A549 (cell line): Measurements from ENCODE around the gene CGREF1. TPM values are rescaled to one million over a fixed set of nuclear protein-coding genes. Genes with fewer than 3 reads are reported as not detected.

Experiments used
- ATAC-seq, 2 experiments: fragments of 200-7000 bp in 1 of 2; fragments of >200 bp in 1 of 2; cut with Nextera tagmentation in 1 of 2; cut with Tn5 transposase in 1 of 2; 3 replicates each; pipeline versions ENCODE4 v1.8.0 to v1.9.1; 2018 to 2020; ENCODE audit warnings: mild to moderate bottlenecking in 1 of 2, moderate library complexity in 1 of 2
- CTCF ChIA-PET: fragments of 300-600 bp; sonication (Branson Sonifier 250); formaldehyde crosslinking; extraction: SDS; loops from one replicate; lab custom pipeline; 2021; ENCODE audit warnings: antibody characterized with exemption, inconsistent platforms; lab: Yijun Ruan, JAX
- POLR2A ChIA-PET: fragments of 350-600 bp; formaldehyde crosslinking; extraction: SDS; loops from one replicate; lab custom pipeline; 2021; ENCODE audit warnings: antibody characterized with exemption, inconsistent platforms; lab: Yijun Ruan, JAX
- DNase-seq, 2 experiments: peaks; one replicate each; pipeline versions ENCODE4 v3.0.0 to v3.0.0-alpha.2; 2011 to 2016; ENCODE audit warnings: low read depth in 1 of 2, low spot score in 1 of 2
- FAIRE-seq: peaks from 2 replicates; lab custom pipeline; 2011; peaks lifted over from hg19 to GRCh38; lab: Jason Lieb, UNC
- H3K27ac ChIP-seq, 2 experiments: fragments of >200 bp; sonication (Bioruptor Twin); formaldehyde crosslinking; 3 replicates each; pipeline ENCODE4 v1.5.1; 2016 to 2017
- H3K4me1 ChIP-seq: fragments of >200 bp; sonication (Bioruptor Twin); formaldehyde crosslinking; 3 replicates; pipeline ENCODE4 v1.6.1; 2016
- H3K4me2 ChIP-seq: fragments of >200 bp; sonication (Bioruptor Twin); formaldehyde crosslinking; 3 replicates; pipeline ENCODE4 v1.6.1; 2016
- H3K4me3 ChIP-seq: fragments of >200 bp; sonication (Bioruptor Twin); formaldehyde crosslinking; 3 replicates; pipeline ENCODE4 v1.5.1; 2016
- H3K9me3 ChIP-seq: fragments of >200 bp; sonication (Bioruptor Twin); formaldehyde crosslinking; 3 replicates; pipeline ENCODE4 v1.6.1; 2016
- CBX2 ChIP-seq: fragments of 200-600 bp; sonication (generic); IDR thresholded peaks from 2 replicates; pipeline ENCODE4 v1.6.1; 2016; ENCODE audit warnings: low read depth, mild to moderate bottlenecking, borderline replicate concordance
- CBX8 ChIP-seq: fragments of 200-600 bp; sonication (generic); IDR thresholded peaks from 2 replicates; pipeline ENCODE4 v1.6.1; 2016
- EHF ChIP-seq: fragments of 250-450 bp; sonication (Bioruptor Pico); IDR thresholded peaks from 2 replicates; pipeline ENCODE4 v1.5.0; 2020; ENCODE audit warnings: mild to moderate bottlenecking
- EHMT2 ChIP-seq: fragments of 200-600 bp; sonication (generic); IDR thresholded peaks from 2 replicates; pipeline ENCODE4 v1.6.1; 2016; ENCODE audit warnings: antibody characterized with exemption, low read depth, mild to moderate bottlenecking, moderate library complexity
- FOSB ChIP-seq: fragments of 250-450 bp; sonication (Bioruptor Pico); IDR thresholded peaks from 2 replicates; pipeline ENCODE4 v1.5.0; 2020; ENCODE audit warnings: mild to moderate bottlenecking, moderate library complexity
- GATA3 ChIP-seq: IDR thresholded peaks from 2 replicates; pipeline ENCODE4 v1.6.1; 2012; ENCODE audit warnings: borderline replicate concordance
- HEYL ChIP-seq: fragments of 250-450 bp; sonication (Bioruptor Pico); IDR thresholded peaks from 2 replicates; pipeline ENCODE4 v1.8.0; 2021; ENCODE audit warnings: mild to moderate bottlenecking, moderate library complexity
- HOXA7 ChIP-seq: fragments of 250-450 bp; sonication (Bioruptor Pico); IDR thresholded peaks from 2 replicates; pipeline ENCODE4 v1.5.0; 2020; ENCODE audit warnings: mild to moderate bottlenecking, moderate library complexity
- HOXB13 ChIP-seq: fragments of 250-450 bp; sonication (Bioruptor Pico); IDR thresholded peaks from 2 replicates; pipeline ENCODE4 v1.5.0; 2020; ENCODE audit warnings: low read depth, mild to moderate bottlenecking, moderate library complexity
- HOXB5 ChIP-seq: fragments of 250-450 bp; sonication (Bioruptor Pico); IDR thresholded peaks from 2 replicates; pipeline ENCODE4 v1.5.0; 2020; ENCODE audit warnings: mild to moderate bottlenecking, moderate library complexity
- JUN ChIP-seq, 2 experiments: fragments of >200 bp; sonication (Bioruptor Twin); formaldehyde crosslinking; IDR thresholded peaks; 2 replicates in 1 of 2; 3 replicates in 1 of 2; pipeline ENCODE4 v1.6.1; 2016 to 2017
- MAFK ChIP-seq: fragments of 450-650 bp; IDR thresholded peaks from 2 replicates; pipeline ENCODE4 v1.6.1; 2014; ENCODE audit not compliant: partially characterized antibody
- NPAS2 ChIP-seq: fragments of 250-450 bp; sonication (Bioruptor Pico); IDR thresholded peaks from 2 replicates; pipeline ENCODE4 v1.8.0; 2022; ENCODE audit warnings: mild to moderate bottlenecking, moderate library complexity, borderline replicate concordance
- NR3C1 ChIP-seq: fragments of >200 bp; sonication (Bioruptor Twin); formaldehyde crosslinking; IDR thresholded peaks from 3 replicates; pipeline ENCODE4 v1.6.1; 2017
- RAD21 ChIP-seq, 2 experiments: fragments of >200 bp in 1 of 2; sonication (Bioruptor Twin) in 1 of 2; formaldehyde crosslinking in 1 of 2; IDR thresholded peaks in 1 of 2; conservative IDR thresholded peaks in 1 of 2; 2 replicates in 1 of 2; 3 replicates in 1 of 2; pipeline ENCODE4 v1.6.1; 2012 to 2018; ENCODE audit warnings: inconsistent platforms in 1 of 2
- RNF2 ChIP-seq: fragments of 200-600 bp; sonication (generic); IDR thresholded peaks from 2 replicates; pipeline ENCODE4 v1.6.1; 2016; ENCODE audit warnings: low read depth, mild to moderate bottlenecking, antibody characterized with exemption, moderate library complexity, borderline replicate concordance
- ZC3H11A ChIP-seq: fragments of 450-650 bp; IDR thresholded peaks from 2 replicates; pipeline ENCODE4 v1.6.1; 2014; ENCODE audit warnings: antibody characterized with exemption, mild to moderate bottlenecking
- ZSCAN20 ChIP-seq: fragments of 250-450 bp; sonication (Bioruptor Pico); IDR thresholded peaks from 2 replicates; pipeline ENCODE4 v1.8.0; 2022; ENCODE audit warnings: mild to moderate bottlenecking, moderate library complexity
- WGBS: methylation state at CpG from one replicate; pipeline ENCODE4 v1.1.6; 2017; ENCODE audit errors: missing lambda C conversion rate; 5-methylcytosine and 5-hydroxymethylcytosine counted together
- polyA plus RNA-seq, 4 experiments: library from polyadenylated mRNA; depleted of rRNA in 3 of 4; stranded (reverse); fragments of >200 nt; fragmentation: RNase III in 1 of 4; extraction: RNeasy Plus Mini Kit Qiagen cat#74134 plus additional on column Dnase treatment in 1 of 4; gene quantifications; 2 replicates in 3 of 4; 3 replicates in 1 of 4; pipeline ENCODE4 v1.2.3, GENCODE V29; 2011 to 2017
- TF ChIP-seq, protein P1 (sequence below): fragments of 450-650 bp; IDR thresholded peaks from 2 replicates; pipeline ENCODE4 v1.6.1; 2014; ENCODE audit warnings: antibody characterized with exemption
- TF ChIP-seq, protein P2 (sequence below): fragments of 150-350 bp; IDR thresholded peaks from 2 replicates; pipeline ENCODE4 v1.6.1; 2014; ENCODE audit warnings: low read depth, mild to moderate bottlenecking, low read length
- TF ChIP-seq, protein P3 (sequence below): IDR thresholded peaks from 2 replicates; pipeline ENCODE4 v1.6.1; 2012
- TF ChIP-seq, protein P4 (sequence below): fragments of 200-600 bp; sonication (generic); IDR thresholded peaks from 2 replicates; pipeline ENCODE4 v1.6.1; 2016; ENCODE audit warnings: antibody characterized with exemption, mild to moderate bottlenecking, moderate library complexity
- TF ChIP-seq, protein P5 (sequence below): fragments of >200 bp; sonication (Bioruptor Twin); formaldehyde crosslinking; IDR thresholded peaks from 2 replicates; pipeline ENCODE4 v1.6.1; 2016
- TF ChIP-seq, protein P6 (sequence below): fragments of 250-450 bp; sonication (Bioruptor Pico); IDR thresholded peaks from 2 replicates; pipeline ENCODE4 v1.5.0; 2020; ENCODE audit warnings: low read depth, mild to moderate bottlenecking, moderate library complexity

CGREF1 gene
- polyA plus RNA-seq, 2 of the 4 experiments (the other 2 are of a cell fraction), result 5.1 to 5.8 TPM

- no peak for FAIRE-seq
- H3K9me3 ChIP-seq, result no peaks in the 10 kb centered on the region
- POLR2A ChIA-PET, result no interaction called here
- no peak for ATAC-seq
- no peak for DNase-seq
- TF ChIP-seq NR3C1, result no peak
- TF ChIP-seq MAFK, result no peak
- no peak for TF ChIP-seq EHMT2
- TF ChIP-seq CBX2, result no peak
- TF ChIP-seq, all 56 proteins: peak for 0
- Histone ChIP-seq H3K27ac (no peak overlapping the region), H3K4me3 (no peak overlapping the region), H3K4me1 (peaks cover 11% of the 10 kb centered on the region), H3K4me2 (no peak overlapping the region)
- CTCF ChIA-PET, result interaction anchor here (0.6 to 3.4 kb wide), 11 partner anchors 8 to 172 kb away, joined by 3 to 25 read pairs (median 9); partner anchors contain the start of genes ABHD1 and CGREF1
- WGBS, result 79% methylated on average over 11 of the region's 11 CpGs
Measured at GRCh38 chr2:27131429-27131828, 12.5 kb upstream of the CGREF1 start.

GRCh38 chr2:27130396-27130795 lies 11.5 kb upstream of the CGREF1 start:
- no peaks in the 10 kb centered on the region for H3K9me3 ChIP-seq
- TF ChIP-seq, protein P1, sequence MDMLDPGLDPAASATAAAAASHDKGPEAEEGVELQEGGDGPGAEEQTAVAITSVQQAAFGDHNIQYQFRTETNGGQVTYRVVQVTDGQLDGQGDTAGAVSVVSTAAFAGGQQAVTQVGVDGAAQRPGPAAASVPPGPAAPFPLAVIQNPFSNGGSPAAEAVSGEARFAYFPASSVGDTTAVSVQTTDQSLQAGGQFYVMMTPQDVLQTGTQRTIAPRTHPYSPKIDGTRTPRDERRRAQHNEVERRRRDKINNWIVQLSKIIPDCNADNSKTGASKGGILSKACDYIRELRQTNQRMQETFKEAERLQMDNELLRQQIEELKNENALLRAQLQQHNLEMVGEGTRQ, result no peak
- TF ChIP-seq CBX8 (no peak), RNF2 (no peak), HOXA7 (no peak), ZC3H11A (no peak), JUN (IDR thresholded peaks at IDR 0.05) (no peak), GATA3 (no peak), ZSCAN20 (CRISPR knock-in tag) (no peak), EHF (no peak), FOSB (no peak), HOXB13 (CRISPR knock-in tag) (no peak), HOXB5 (no peak), HEYL (CRISPR knock-in tag) (no peak), RAD21 (conservative IDR thresholded peaks at IDR 0.05 in 1 of 2, IDR thresholded peaks at IDR 0.05 in 1 of 2) (no peak), NPAS2 (CRISPR knock-in tag) (no peak)
- TF ChIP-seq, protein P2, sequence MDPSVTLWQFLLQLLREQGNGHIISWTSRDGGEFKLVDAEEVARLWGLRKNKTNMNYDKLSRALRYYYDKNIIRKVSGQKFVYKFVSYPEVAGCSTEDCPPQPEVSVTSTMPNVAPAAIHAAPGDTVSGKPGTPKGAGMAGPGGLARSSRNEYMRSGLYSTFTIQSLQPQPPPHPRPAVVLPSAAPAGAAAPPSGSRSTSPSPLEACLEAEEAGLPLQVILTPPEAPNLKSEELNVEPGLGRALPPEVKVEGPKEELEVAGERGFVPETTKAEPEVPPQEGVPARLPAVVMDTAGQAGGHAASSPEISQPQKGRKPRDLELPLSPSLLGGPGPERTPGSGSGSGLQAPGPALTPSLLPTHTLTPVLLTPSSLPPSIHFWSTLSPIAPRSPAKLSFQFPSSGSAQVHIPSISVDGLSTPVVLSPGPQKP, result no peak
- TF ChIP-seq, protein P3, sequence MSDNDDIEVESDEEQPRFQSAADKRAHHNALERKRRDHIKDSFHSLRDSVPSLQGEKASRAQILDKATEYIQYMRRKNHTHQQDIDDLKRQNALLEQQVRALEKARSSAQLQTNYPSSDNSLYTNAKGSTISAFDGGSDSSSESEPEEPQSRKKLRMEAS, result no peak
- TF ChIP-seq, protein P4, sequence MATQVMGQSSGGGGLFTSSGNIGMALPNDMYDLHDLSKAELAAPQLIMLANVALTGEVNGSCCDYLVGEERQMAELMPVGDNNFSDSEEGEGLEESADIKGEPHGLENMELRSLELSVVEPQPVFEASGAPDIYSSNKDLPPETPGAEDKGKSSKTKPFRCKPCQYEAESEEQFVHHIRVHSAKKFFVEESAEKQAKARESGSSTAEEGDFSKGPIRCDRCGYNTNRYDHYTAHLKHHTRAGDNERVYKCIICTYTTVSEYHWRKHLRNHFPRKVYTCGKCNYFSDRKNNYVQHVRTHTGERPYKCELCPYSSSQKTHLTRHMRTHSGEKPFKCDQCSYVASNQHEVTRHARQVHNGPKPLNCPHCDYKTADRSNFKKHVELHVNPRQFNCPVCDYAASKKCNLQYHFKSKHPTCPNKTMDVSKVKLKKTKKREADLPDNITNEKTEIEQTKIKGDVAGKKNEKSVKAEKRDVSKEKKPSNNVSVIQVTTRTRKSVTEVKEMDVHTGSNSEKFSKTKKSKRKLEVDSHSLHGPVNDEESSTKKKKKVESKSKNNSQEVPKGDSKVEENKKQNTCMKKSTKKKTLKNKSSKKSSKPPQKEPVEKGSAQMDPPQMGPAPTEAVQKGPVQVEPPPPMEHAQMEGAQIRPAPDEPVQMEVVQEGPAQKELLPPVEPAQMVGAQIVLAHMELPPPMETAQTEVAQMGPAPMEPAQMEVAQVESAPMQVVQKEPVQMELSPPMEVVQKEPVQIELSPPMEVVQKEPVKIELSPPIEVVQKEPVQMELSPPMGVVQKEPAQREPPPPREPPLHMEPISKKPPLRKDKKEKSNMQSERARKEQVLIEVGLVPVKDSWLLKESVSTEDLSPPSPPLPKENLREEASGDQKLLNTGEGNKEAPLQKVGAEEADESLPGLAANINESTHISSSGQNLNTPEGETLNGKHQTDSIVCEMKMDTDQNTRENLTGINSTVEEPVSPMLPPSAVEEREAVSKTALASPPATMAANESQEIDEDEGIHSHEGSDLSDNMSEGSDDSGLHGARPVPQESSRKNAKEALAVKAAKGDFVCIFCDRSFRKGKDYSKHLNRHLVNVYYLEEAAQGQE, result no peak
- TF ChIP-seq, protein P5, sequence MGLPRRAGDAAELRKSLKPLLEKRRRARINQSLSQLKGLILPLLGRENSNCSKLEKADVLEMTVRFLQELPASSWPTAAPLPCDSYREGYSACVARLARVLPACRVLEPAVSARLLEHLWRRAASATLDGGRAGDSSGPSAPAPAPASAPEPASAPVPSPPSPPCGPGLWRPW, result no peak
- TF ChIP-seq, protein P6, sequence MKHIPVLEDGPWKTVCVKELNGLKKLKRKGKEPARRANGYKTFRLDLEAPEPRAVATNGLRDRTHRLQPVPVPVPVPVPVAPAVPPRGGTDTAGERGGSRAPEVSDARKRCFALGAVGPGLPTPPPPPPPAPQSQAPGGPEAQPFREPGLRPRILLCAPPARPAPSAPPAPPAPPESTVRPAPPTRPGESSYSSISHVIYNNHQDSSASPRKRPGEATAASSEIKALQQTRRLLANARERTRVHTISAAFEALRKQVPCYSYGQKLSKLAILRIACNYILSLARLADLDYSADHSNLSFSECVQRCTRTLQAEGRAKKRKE, result no peak
- TF ChIP-seq, all 56 proteins: peak for 0
- ChIA-PET POLR2A (no interaction called here), CTCF (interaction anchor here (0.9 to 3.0 kb wide), 5 partner anchors 11 to 150 kb away, joined by 3 to 14 read pairs (median 5); partner anchors contain the start of gene CGREF1)
- Histone ChIP-seq H3K4me3 (no peak overlapping the region), H3K27ac (no peak overlapping the region), H3K4me1 (peaks cover 11% of the 10 kb centered on the region), H3K4me2 (no peak overlapping the region)
- FAIRE-seq (no peak), ATAC-seq (no peak), DNase-seq (no peak)
- 93% methylated on average over 10 of the region's 10 CpGs for WGBS
